AG04450 (cell line): ENCODE data around the gene CDH13. TPM values are rescaled to one million over a fixed set of nuclear protein-coding genes. Genes with fewer than 3 reads are reported as not detected.

Source experiments
- CTCF ChIA-PET: fragments of 300-600, 350-600 bp; formaldehyde crosslinking; extraction: SDS; loops from one replicate; lab custom pipeline; 2022; ENCODE audit warnings: antibody characterized with exemption, inconsistent platforms; lab: Charles Lee
- POLR2A ChIA-PET: fragments of 350-600 bp; formaldehyde crosslinking; extraction: SDS; loops from one replicate; lab custom pipeline; 2021; ENCODE audit warnings: antibody characterized with exemption, inconsistent platforms; lab: Yijun Ruan, JAX
- DNase-seq: peaks from one replicate; pipeline ENCODE4 v3.0.0-alpha.2; 2011; ENCODE audit warnings: low read depth, low spot score
- H3K27ac ChIP-seq: one replicate; pipeline ENCODE4 v1.5.1; 2012; ENCODE audit warnings: low read depth, low read length, control low read depth
- H3K27me3 ChIP-seq: one replicate; pipeline ENCODE4 v1.6.0; 2012; ENCODE audit warnings: low read length; ENCODE audit not compliant: control insufficient read depth, insufficient read depth
- H3K4me3 ChIP-seq: 2 replicates; pipeline ENCODE4 v1.5.1; 2011; ENCODE audit warnings: mild to moderate bottlenecking, low read depth, low read length, control low read depth
- H3K9me3 ChIP-seq: 2 replicates; pipeline ENCODE4 v1.5.1; 2012; ENCODE audit warnings: low read length; ENCODE audit not compliant: control insufficient read depth, insufficient read depth
- polyA plus RNA-seq: library from polyadenylated mRNA; depleted of rRNA; stranded (reverse); fragments of >200 nt; gene quantifications from 2 replicates; pipeline ENCODE4 v1.2.3, GENCODE V29; 2011
- TF ChIP-seq, protein P1 (sequence below): IDR thresholded peaks from 2 replicates; pipeline ENCODE4 v1.5.1; 2011; ENCODE audit warnings: low read depth, low read length, control low read depth, inconsistent platforms

Gene CDH13
- polyA plus RNA-seq, 1 experiment, result 55.0 TPM

DNA sequence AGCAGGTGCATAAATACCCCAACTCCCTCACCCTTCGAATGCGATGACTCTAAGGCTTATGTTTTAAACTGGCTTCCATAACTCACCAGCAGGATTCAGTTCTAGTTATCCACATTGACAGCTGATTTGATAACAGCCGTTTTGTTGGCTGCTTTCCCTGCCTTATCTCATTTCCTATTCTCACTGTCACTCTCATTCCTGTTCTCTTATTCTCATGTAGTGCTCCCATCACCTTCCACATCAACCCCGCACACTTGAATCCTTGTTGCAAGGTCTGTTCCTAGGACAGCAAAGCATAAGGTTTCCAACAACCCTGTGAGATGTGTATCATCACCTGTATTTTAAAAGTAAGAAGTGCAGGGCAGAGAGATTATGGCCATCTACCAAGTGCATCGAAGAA is 344.4 kb downstream of the CDH13 start:
- H3K27me3 ChIP-seq, result no peaks in the 10 kb centered on the region
- H3K27ac ChIP-seq, result no peak overlapping the region
- ChIA-PET POLR2A (no interaction called here), CTCF (no interaction called here)
- DNase-seq, result no peak
- no peak overlapping the region for H3K4me3 ChIP-seq
- no peaks in the 10 kb centered on the region; the same call in 1 of the 2 replicates for H3K9me3 ChIP-seq
- TF ChIP-seq, protein P1, sequence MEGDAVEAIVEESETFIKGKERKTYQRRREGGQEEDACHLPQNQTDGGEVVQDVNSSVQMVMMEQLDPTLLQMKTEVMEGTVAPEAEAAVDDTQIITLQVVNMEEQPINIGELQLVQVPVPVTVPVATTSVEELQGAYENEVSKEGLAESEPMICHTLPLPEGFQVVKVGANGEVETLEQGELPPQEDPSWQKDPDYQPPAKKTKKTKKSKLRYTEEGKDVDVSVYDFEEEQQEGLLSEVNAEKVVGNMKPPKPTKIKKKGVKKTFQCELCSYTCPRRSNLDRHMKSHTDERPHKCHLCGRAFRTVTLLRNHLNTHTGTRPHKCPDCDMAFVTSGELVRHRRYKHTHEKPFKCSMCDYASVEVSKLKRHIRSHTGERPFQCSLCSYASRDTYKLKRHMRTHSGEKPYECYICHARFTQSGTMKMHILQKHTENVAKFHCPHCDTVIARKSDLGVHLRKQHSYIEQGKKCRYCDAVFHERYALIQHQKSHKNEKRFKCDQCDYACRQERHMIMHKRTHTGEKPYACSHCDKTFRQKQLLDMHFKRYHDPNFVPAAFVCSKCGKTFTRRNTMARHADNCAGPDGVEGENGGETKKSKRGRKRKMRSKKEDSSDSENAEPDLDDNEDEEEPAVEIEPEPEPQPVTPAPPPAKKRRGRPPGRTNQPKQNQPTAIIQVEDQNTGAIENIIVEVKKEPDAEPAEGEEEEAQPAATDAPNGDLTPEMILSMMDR, result no peak

DNA sequence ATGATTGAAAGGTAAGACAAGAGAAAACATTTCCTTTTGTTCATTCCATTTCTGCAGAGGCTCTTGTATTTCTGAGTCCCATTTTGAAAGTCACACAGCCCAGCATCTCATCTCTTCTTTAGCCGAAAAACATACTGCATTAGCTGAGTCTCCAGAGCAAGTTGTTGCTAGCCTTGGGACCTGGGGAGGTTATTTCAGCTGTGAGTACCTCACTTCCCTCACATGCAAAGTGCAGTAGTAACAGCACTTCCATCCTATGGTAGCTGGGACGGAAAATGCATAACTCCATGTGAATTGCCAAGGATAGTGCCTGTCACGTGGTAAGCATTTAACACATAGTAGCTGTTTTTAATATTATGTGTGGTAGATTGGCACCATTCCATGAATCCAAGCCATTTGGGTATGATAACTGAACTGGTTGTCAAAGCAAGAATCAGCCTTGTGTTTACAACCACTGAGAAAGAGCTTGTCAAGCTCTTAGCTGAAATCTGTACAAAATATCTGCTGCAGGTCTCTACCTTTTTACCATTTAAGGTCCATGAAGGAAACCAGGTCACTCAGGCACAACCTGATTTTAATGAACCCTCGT is 345.7 kb downstream of the CDH13 start:
- H3K9me3 ChIP-seq, result no peaks in the 10 kb centered on the region; the same call in 1 of the 2 replicates
- no peak for DNase-seq
- no peaks in the 10 kb centered on the region for H3K27me3 ChIP-seq
- POLR2A ChIA-PET, result no interaction called here
- no peak overlapping the region for H3K27ac ChIP-seq
- CTCF ChIA-PET, result no interaction called here
- TF ChIP-seq, protein P1, result no peak
- no peak overlapping the region for H3K4me3 ChIP-seq

DNA sequence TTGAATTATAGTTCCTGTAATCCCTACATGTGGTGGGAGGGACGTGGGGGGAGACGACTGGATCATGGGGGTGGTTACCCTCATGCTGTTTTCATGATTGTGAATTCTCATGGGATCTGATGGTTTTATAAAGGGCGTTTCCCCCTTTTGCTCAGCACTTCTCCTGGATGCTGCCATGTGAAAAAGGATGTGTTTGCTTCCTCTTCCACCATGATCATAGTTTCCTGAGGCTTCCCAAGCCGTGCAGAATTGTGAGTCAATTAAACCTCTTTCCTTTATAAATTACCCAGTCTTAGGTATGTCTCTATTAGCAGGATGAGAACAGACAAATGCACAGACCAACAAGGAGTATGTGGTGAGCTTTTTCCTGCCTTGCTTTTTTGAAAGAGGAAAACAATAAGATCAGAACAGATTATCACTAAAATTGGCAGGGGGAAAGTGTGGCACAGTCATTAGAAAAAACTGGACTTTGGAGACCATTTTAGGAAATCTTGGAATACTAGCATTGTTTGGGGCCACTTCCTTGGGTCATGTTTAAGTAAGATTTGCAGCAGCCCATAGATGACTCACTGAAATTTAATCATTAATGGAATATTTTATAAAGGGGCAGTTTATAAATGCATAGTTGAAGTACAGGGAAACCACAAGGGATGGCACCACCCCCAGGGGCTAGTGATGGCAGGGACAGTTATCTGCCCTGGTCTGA is 352.8 kb downstream of the CDH13 start:
- no peak overlapping the region for H3K27ac ChIP-seq
- TF ChIP-seq, protein P1, result no peak
- H3K4me3 ChIP-seq, result no peak overlapping the region
- no peak for DNase-seq
- ChIA-PET POLR2A (no interaction called here), CTCF (no interaction called here)
- H3K9me3 ChIP-seq, result peaks cover 3% of the 10 kb centered on the region; the same call in 1 of the 2 replicates
- no peaks in the 10 kb centered on the region for H3K27me3 ChIP-seq

DNA sequence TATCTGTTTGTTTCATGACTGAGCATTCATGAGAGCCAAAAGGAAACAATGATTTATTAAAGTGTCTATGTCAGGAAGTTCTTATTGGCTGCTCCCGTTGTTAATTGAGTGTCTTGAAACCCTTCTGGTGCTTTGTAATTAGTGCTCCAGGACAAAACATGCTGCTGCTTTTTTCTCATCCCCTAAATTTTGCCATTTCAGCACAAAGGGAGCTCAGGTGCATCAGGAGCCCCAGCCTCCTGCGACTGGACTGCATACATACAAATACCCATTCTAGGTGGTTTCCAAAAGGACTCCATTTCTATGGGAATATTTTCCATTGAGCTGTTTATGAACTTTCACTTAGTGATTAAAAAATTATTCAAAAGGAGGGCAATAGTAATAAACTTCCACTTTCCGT is 354.0 kb downstream of the CDH13 start:
- POLR2A ChIA-PET, result no interaction called here
- no peak for DNase-seq
- no peak overlapping the region for H3K4me3 ChIP-seq
- TF ChIP-seq, protein P1, result no peak
- no peak overlapping the region for H3K27ac ChIP-seq
- H3K9me3 ChIP-seq, result peaks cover 3% of the 10 kb centered on the region; the same call in 1 of the 2 replicates
- CTCF ChIA-PET, result interaction anchor here (0.6 to 1.3 kb wide), 2 partner anchors 341 to 823 kb away, joined by 3 read pairs; no protein-coding TSS in a partner anchor
- H3K27me3 ChIP-seq, result no peaks in the 10 kb centered on the region

DNA sequence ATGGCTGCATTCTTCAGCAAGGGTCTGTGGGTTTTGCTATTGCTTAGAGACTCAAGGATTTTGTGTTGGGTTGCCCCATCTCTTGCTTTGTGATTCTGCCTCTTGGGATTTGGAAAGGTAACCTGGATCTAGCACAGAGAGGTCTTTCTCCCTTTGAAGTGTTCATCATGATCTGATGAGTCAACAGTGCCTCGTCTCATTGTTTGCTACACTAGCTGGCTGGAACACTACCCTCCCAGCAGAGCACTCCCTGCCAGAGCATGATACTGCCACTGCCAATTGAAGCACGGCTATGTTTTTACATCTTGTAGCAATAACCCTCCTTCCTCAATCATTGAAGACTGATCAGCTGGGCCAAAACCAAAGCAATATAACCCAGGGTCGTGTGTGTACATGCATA is 361.0 kb downstream of the CDH13 start:
- no peak overlapping the region for H3K27ac ChIP-seq
- ChIA-PET POLR2A (no interaction called here), CTCF (no interaction called here)
- no peaks in the 10 kb centered on the region for H3K27me3 ChIP-seq
- TF ChIP-seq, protein P1, result no peak
- H3K4me3 ChIP-seq, result no peak overlapping the region
- DNase-seq, result no peak
- no peaks in the 10 kb centered on the region for H3K9me3 ChIP-seq
